HCT116 (cell line): Measurements from ENCODE around the gene TSR1. TPM values are rescaled to one million over a fixed set of nuclear protein-coding genes. Genes with fewer than 3 reads are reported as not detected.

ENCODE experiments used
- ATAC-seq: fragments of 200-7000 bp; cut with Tn5 transposase; 2 replicates; pipeline ENCODE4 v1.9.1; 2020; ENCODE audit warnings: mild to moderate bottlenecking, moderate library complexity
- BruUV-seq: library from RNA; stranded (reverse); fragments of 400-500 nt; replicated peaks from 2 replicates; lab custom pipeline; 2021; lab: Mats Ljungman, UMichigan
- CTCF ChIA-PET: fragments of 300-600 bp; sonication (Branson Sonifier 250); formaldehyde crosslinking; loops from one replicate; lab custom pipeline; 2021; ENCODE audit warnings: antibody characterized with exemption; lab: Charles Lee
- POLR2A ChIA-PET: fragments of 300-600, 350-600 bp; sonication (Branson Sonifier 250); formaldehyde crosslinking; loops from one replicate; lab custom pipeline; 2021; ENCODE audit warnings: antibody characterized with exemption; lab: Charles Lee
- RAD21 ChIA-PET, 2 experiments: fragments of 300-600 bp; sonication (Branson Sonifier 250); formaldehyde crosslinking; loops; one replicate each; lab custom pipeline; 2023; ENCODE audit warnings: low total read pairs in 2 of 2; ENCODE audit not compliant: uncharacterized antibody in 2 of 2, unreplicated experiment in 2 of 2, low non-redundant PET in 1 of 2; lab: Charles Lee
- DNase-seq: peaks from one replicate; pipeline ENCODE4 v3.0.0-alpha.2; 2010; ENCODE audit warnings: low read depth, low spot score
- H2AFZ ChIP-seq: fragments of 200-600 bp; shearing (Covaris generic), sonication (generic); 2 replicates; pipeline ENCODE4 v1.6.1; 2017; ENCODE audit warnings: low read depth, mixed run types, mixed read lengths, antibody characterized with exemption, low read length; ENCODE audit not compliant: poor library complexity, severe bottlenecking
- H3K27ac ChIP-seq: 2 replicates; pipeline ENCODE4 v1.5.1; 2012; ENCODE audit warnings: low read depth, low read length
- H3K27me3 ChIP-seq: fragments of 200-600 bp; sonication (generic); 2 replicates; pipeline ENCODE4 v1.6.1; 2016; ENCODE audit warnings: mixed run types, low read length, mixed read lengths; ENCODE audit not compliant: insufficient read depth
- H3K36me3 ChIP-seq, 2 experiments: fragments of 200-500 bp in 1 of 2; fragments of 200-600 bp in 1 of 2; sonication (Bioruptor generic) in 1 of 2; sonication (generic) in 1 of 2; 2 replicates each; pipeline versions ENCODE4 v1.5.1 to v1.6.1; 2014 to 2016; ENCODE audit warnings: low read length in 2 of 2, inconsistent platforms in 1 of 2, mixed read lengths in 1 of 2, mixed run types in 1 of 2; ENCODE audit not compliant: insufficient read depth in 2 of 2, control insufficient read depth in 1 of 2
- H3K4me1 ChIP-seq, 2 experiments: fragments of 200-600 bp in 1 of 2; sonication (generic) in 1 of 2; 2 replicates each; pipeline versions ENCODE4 v1.5.1 to v1.6.1; 2012 to 2017; ENCODE audit warnings: low read length in 2 of 2, inconsistent platforms in 1 of 2, mild to moderate bottlenecking in 1 of 2, mixed read lengths in 1 of 2, mixed run types in 1 of 2, moderate library complexity in 1 of 2; ENCODE audit not compliant: insufficient read depth in 2 of 2, control insufficient read depth in 1 of 2
- H3K4me2 ChIP-seq: fragments of 200-600 bp; sonication (generic); 2 replicates; pipeline ENCODE4 v1.6.1; 2017; ENCODE audit warnings: mixed run types, low read length, mixed read lengths
- H3K4me3 ChIP-seq, 2 experiments: fragments of 200-600 bp in 1 of 2; sonication (generic) in 1 of 2; replicated peaks in 1 of 2; 2 replicates each; pipeline ENCODE4 v1.5.1; 2011 to 2016; ENCODE audit warnings: low read length in 2 of 2, control low read depth in 1 of 2, low read depth in 1 of 2, mild to moderate bottlenecking in 1 of 2, mixed read lengths in 1 of 2, mixed run types in 1 of 2
- H3K79me2 ChIP-seq: fragments of 200-600 bp; sonication (generic); 2 replicates; pipeline ENCODE4 v1.6.1; 2017; ENCODE audit warnings: mild to moderate bottlenecking, mixed run types, low read length, moderate library complexity, mixed read lengths; ENCODE audit not compliant: insufficient read depth
- H3K9ac ChIP-seq: fragments of 200-600 bp; sonication (generic); 2 replicates; pipeline ENCODE4 v1.6.1; 2016; ENCODE audit warnings: low read length, mixed read lengths
- H3K9me2 ChIP-seq: fragments of 200-600 bp; sonication (generic), shearing (Covaris generic); 2 replicates; pipeline ENCODE4 v1.6.1; 2017; ENCODE audit warnings: mixed run types, mild to moderate bottlenecking, moderate library complexity; ENCODE audit not compliant: insufficient read depth
- H3K9me3 ChIP-seq, 2 experiments: fragments of 200-500 bp in 1 of 2; fragments of 200-600 bp in 1 of 2; sonication (Bioruptor generic) in 1 of 2; sonication (generic) in 1 of 2; 2 replicates each; pipeline ENCODE4 v1.6.1; 2014 to 2017; ENCODE audit warnings: low read length in 2 of 2, mixed read lengths in 2 of 2, inconsistent platforms in 1 of 2, low read depth in 1 of 2, mild to moderate bottlenecking in 1 of 2, mixed run types in 1 of 2, moderate library complexity in 1 of 2; ENCODE audit not compliant: control insufficient read depth in 1 of 2, insufficient read depth in 1 of 2
- H4K20me1 ChIP-seq: fragments of 200-600 bp; sonication (generic), shearing (Covaris generic); 2 replicates; pipeline ENCODE4 v1.6.1; 2017; ENCODE audit warnings: mixed run types, mild to moderate bottlenecking, moderate library complexity; ENCODE audit not compliant: insufficient read depth
- CEBPB ChIP-seq: IDR thresholded peaks from 2 replicates; pipeline ENCODE4 v1.6.1; 2012; ENCODE audit warnings: low read depth
- EZH2 ChIP-seq: fragments of 200-600 bp; sonication (generic); IDR thresholded peaks from 2 replicates; pipeline ENCODE4 v1.6.1; 2017; ENCODE audit warnings: antibody characterized with exemption, mixed run types
- POLR2AphosphoS5 ChIP-seq: IDR thresholded peaks from 2 replicates; pipeline ENCODE4 v1.6.1; 2011; ENCODE audit warnings: mild to moderate bottlenecking, low read depth, low read length, moderate library complexity
- SP1 ChIP-seq: IDR thresholded peaks from 2 replicates; pipeline ENCODE4 v1.6.1; 2012; ENCODE audit warnings: low read depth
- TCF7L2 ChIP-seq: IDR thresholded peaks from 2 replicates; pipeline ENCODE4 v1.7.0; 2011; ENCODE audit warnings: borderline replicate concordance, inconsistent platforms; ENCODE audit not compliant: insufficient read depth, insufficient read length; ENCODE audit errors: extremely low read depth
- ZFX ChIP-seq: fragments of 450-650 bp; IDR thresholded peaks from 2 replicates; pipeline ENCODE4 v1.6.1; 2017
- ZNF274 ChIP-seq: fragments of 200-500 bp; sonication (Bioruptor generic); IDR thresholded peaks from 2 replicates; pipeline ENCODE4 v1.6.1; 2014; ENCODE audit warnings: mild to moderate bottlenecking, low read depth, low read length, inconsistent platforms
- intact Hi-C: fragments of 100-400 bp; cut with micrococcal nuclease; formaldehyde crosslinking; loops from 2 replicates; pipeline ENCODE4 v1.10.0; 2022
- total RNA-seq: library from RNA; stranded (reverse); gene quantifications from one replicate; pipeline ENCODE4 v1.2.1, GENCODE V29; 2021; ENCODE audit not compliant: unreplicated experiment
- TF ChIP-seq, protein P1 (sequence below): IDR thresholded peaks from 2 replicates; pipeline ENCODE4 v1.6.1; 2011; ENCODE audit warnings: mild to moderate bottlenecking, low read length, moderate library complexity; ENCODE audit not compliant: insufficient replicate concordance; ENCODE audit errors: extremely low read depth
- TF ChIP-seq, protein P2 (sequence below), 3 experiments: fragments of 200-600 bp in 1 of 3; sonication (generic) in 1 of 3; IDR thresholded peaks in 2 of 3; conservative IDR thresholded peaks in 1 of 3; 2 replicates each; pipeline ENCODE4 v1.5.1; 2012 to 2017; ENCODE audit warnings: low read depth in 2 of 3, low read length in 2 of 3, antibody characterized with exemption in 1 of 3, borderline replicate concordance in 1 of 3, control low read depth in 1 of 3, mild to moderate bottlenecking in 1 of 3, mixed read lengths in 1 of 3, mixed run types in 1 of 3, moderate library complexity in 1 of 3; ENCODE audit not compliant: insufficient read depth in 1 of 3
- TF ChIP-seq, protein P3 (sequence below): IDR thresholded peaks from 2 replicates; pipeline ENCODE4 v1.6.1; 2012

Gene TSR1
- total RNA-seq, 1 experiment from 2014 or later: 77.2 TPM

DNA sequence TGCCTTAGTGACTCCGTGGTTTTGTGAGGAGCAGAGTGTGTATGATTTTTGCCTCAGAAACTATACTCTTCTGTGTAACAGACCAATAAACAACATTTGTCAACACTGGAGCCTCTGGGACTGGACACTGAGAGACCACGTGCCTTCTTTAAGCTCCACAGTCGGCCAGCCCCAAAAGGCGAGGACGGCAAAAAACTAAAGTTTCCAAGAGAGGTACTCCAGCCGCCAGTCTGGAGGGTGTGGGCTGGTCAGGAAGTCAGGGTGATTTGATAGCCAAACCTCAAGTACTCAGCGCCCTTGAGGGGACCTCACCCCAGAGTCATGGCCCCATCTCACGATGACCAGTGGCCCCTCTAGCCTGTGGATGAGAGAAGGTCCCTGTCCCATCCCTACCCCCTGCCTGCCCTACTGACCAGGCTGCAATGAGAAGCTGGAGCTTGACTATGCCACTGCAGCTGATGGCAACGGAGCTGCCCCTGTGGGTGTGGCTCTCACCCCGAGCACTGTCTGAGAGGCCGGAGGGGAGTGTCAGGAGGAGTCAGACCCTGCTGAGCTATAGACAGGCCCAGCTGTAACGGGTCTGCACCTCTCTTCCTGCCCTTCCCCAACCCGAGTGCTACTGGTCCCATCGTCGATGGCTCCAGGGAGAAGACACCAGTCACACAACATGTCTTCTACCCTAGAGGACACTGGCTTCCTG lies 44.8 kb upstream of the TSR1 start:
- ATAC-seq: no peak
- Histone ChIP-seq H3K9me3 (no peaks in the 10 kb centered on the region), H3K27me3 (no peaks in the 10 kb centered on the region), H3K79me2 (no peaks in the 10 kb centered on the region), H3K4me3 (no peak overlapping the region), H3K36me3 (peaks cover 2 to 3% of the 10 kb centered on the region in 2 experiments; a peak in 3 of 4 replicates), H4K20me1 (no peaks in the 10 kb centered on the region), H3K4me2 (no peak overlapping the region), H3K9me2 (no peaks in the 10 kb centered on the region), H3K4me1 (peaks cover 0 to 8% of the 10 kb centered on the region in 2 experiments; a peak in 1 of 4 replicates), H3K27ac (no peak overlapping the region), H2AFZ (no peak overlapping the region), H3K9ac (no peak overlapping the region)
- ChIA-PET CTCF (interaction anchor here (2.5 to 6.3 kb wide), 3 partner anchors 26 to 37 kb away, joined by 38 to 351 read pairs (median 41); no protein-coding TSS in a partner anchor), POLR2A (interaction anchor here (1.5 kb wide), 1 partner anchor 35 kb away, joined by 3 read pairs; no protein-coding TSS in a partner anchor), RAD21 (interaction anchor here in 1 of 2 experiments (2.7 kb wide), 1 partner anchor 35 kb away, joined by 40 read pairs; no protein-coding TSS in a partner anchor)
- no peak; the same call in 1 of the 2 replicates for TF ChIP-seq POLR2AphosphoS5
- TF ChIP-seq ZFX: no peak
- TF ChIP-seq SP1: no peak
- no peak for TF ChIP-seq CEBPB
- TF ChIP-seq, protein P1, sequence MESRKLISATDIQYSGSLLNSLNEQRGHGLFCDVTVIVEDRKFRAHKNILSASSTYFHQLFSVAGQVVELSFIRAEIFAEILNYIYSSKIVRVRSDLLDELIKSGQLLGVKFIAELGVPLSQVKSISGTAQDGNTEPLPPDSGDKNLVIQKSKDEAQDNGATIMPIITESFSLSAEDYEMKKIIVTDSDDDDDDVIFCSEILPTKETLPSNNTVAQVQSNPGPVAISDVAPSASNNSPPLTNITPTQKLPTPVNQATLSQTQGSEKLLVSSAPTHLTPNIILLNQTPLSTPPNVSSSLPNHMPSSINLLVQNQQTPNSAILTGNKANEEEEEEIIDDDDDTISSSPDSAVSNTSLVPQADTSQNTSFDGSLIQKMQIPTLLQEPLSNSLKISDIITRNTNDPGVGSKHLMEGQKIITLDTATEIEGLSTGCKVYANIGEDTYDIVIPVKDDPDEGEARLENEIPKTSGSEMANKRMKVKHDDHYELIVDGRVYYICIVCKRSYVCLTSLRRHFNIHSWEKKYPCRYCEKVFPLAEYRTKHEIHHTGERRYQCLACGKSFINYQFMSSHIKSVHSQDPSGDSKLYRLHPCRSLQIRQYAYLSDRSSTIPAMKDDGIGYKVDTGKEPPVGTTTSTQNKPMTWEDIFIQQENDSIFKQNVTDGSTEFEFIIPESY: no peak
- TF ChIP-seq, protein P2, sequence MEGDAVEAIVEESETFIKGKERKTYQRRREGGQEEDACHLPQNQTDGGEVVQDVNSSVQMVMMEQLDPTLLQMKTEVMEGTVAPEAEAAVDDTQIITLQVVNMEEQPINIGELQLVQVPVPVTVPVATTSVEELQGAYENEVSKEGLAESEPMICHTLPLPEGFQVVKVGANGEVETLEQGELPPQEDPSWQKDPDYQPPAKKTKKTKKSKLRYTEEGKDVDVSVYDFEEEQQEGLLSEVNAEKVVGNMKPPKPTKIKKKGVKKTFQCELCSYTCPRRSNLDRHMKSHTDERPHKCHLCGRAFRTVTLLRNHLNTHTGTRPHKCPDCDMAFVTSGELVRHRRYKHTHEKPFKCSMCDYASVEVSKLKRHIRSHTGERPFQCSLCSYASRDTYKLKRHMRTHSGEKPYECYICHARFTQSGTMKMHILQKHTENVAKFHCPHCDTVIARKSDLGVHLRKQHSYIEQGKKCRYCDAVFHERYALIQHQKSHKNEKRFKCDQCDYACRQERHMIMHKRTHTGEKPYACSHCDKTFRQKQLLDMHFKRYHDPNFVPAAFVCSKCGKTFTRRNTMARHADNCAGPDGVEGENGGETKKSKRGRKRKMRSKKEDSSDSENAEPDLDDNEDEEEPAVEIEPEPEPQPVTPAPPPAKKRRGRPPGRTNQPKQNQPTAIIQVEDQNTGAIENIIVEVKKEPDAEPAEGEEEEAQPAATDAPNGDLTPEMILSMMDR (IDR thresholded peaks at IDR 0.05 in 2 of 3, conservative IDR thresholded peaks at IDR 0.05 in 1 of 3; ENCODE audit: borderline replicate concordance in 1 of 3, insufficient read depth in 1 of 3, low read depth in 2 of 3, low read length in 2 of 3): no peak
- no peak for TF ChIP-seq EZH2
- TF ChIP-seq, protein P3, sequence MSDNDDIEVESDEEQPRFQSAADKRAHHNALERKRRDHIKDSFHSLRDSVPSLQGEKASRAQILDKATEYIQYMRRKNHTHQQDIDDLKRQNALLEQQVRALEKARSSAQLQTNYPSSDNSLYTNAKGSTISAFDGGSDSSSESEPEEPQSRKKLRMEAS: no peak
- TF ChIP-seq TCF7L2: no peak
- TF ChIP-seq ZNF274: no peak
- BruUV-seq: no TSS peak
- DNase-seq: no peak
- intact Hi-C loops: no loop called here
